Bronchial epithelial cell (primary cell): Measurements from ENCODE around the gene CLOCK. TPM values are rescaled to one million over a fixed set of nuclear protein-coding genes. Genes with fewer than 3 reads are reported as not detected.

Source experiments
- DNase-seq: peaks from one replicate; pipeline ENCODE4 v3.0.0-alpha.2; 2010; ENCODE audit warnings: low read depth
- FAIRE-seq: peaks from 2 replicates; lab custom pipeline; 2011; peaks lifted over from hg19 to GRCh38; lab: Jason Lieb, UNC
- H3K27me3 ChIP-seq: 2 replicates; pipeline ENCODE4 v1.5.1; 2011; ENCODE audit warnings: low read length; ENCODE audit not compliant: control insufficient read depth, insufficient read depth
- H3K36me3 ChIP-seq: 2 replicates; pipeline ENCODE4 v1.5.1; 2011; ENCODE audit warnings: low read length; ENCODE audit not compliant: control insufficient read depth, insufficient read depth
- H3K4me3 ChIP-seq: 2 replicates; pipeline ENCODE4 v1.5.1; 2011; ENCODE audit warnings: mild to moderate bottlenecking, low read depth, low read length, control low read depth
- total RNA-seq: library from RNA; depleted of rRNA; stranded (reverse); fragments of >200 nt; gene quantifications from 2 replicates; pipeline ENCODE4 v1.2.1, GENCODE V29; 2014
- TF ChIP-seq, protein P1 (sequence below): IDR thresholded peaks from 2 replicates; pipeline ENCODE4 v1.5.1; 2011; ENCODE audit warnings: mild to moderate bottlenecking, moderate library complexity, low read length, control low read depth, inconsistent platforms; ENCODE audit not compliant: insufficient read depth, severe bottlenecking

Gene CLOCK
- total RNA-seq, 1 donor from 2014 or later, result 20.8 TPM

DNA sequence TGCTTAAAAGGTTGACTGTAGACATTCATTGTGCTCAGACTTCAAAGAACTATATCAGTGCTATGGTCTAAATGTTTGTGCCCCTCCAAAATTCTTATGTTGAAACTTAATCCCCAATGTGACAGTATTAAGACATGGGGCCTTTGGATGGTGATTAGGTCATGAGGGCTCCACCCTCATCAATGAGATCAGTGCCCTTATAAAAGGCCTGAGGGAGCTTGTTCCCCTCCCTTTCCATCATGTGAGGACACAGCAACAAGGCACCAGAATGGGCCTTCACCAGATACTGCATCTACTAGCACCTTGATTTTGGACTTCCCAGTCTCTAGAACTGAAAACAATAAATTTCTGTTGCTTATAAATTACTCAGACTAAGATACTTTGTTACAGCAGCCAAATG is 28.3 kb downstream of the CLOCK start:
- H3K36me3 ChIP-seq, result no peaks in the 10 kb centered on the region
- TF ChIP-seq, protein P1, sequence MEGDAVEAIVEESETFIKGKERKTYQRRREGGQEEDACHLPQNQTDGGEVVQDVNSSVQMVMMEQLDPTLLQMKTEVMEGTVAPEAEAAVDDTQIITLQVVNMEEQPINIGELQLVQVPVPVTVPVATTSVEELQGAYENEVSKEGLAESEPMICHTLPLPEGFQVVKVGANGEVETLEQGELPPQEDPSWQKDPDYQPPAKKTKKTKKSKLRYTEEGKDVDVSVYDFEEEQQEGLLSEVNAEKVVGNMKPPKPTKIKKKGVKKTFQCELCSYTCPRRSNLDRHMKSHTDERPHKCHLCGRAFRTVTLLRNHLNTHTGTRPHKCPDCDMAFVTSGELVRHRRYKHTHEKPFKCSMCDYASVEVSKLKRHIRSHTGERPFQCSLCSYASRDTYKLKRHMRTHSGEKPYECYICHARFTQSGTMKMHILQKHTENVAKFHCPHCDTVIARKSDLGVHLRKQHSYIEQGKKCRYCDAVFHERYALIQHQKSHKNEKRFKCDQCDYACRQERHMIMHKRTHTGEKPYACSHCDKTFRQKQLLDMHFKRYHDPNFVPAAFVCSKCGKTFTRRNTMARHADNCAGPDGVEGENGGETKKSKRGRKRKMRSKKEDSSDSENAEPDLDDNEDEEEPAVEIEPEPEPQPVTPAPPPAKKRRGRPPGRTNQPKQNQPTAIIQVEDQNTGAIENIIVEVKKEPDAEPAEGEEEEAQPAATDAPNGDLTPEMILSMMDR, result no peak
- no peak overlapping the region for H3K4me3 ChIP-seq
- DNase-seq, result no peak
- no peak for FAIRE-seq
- no peaks in the 10 kb centered on the region for H3K27me3 ChIP-seq

DNA sequence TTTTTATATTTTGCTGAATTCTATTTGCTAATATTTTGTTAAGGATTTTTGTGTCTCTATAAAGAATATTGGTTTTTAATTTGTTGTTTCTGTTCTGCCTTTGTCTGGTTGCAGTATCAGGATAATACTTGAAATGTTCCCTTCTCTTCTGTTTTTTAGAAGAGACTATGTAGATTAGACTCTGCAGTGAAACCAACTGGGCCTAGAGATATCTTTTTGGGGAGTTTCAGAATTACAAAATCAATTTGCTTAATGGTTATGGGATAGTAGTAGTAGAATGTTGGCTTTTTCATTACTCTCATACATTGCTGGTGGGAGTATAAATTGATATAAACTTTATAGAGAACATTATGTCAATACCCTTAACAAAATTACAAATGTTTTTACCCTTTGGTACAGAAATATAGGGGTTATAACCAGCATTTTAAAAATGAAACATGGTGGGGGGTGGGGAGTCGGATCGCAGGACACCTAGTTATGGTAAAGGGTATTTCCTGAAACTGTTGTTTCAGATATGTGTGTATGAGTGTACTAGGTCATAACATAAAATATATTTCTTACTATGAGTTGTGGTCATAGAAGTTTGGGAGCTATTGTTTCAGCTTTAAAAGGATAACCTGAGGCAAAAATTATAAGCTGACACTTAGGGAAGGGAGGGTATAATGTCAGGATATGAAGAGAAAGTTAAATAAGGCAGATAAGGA is 29.0 kb downstream of the CLOCK start:
- no peak for DNase-seq
- FAIRE-seq, result no peak
- TF ChIP-seq, protein P1, result no peak
- H3K27me3 ChIP-seq, result no peaks in the 10 kb centered on the region
- H3K36me3 ChIP-seq, result no peaks in the 10 kb centered on the region
- no peak overlapping the region for H3K4me3 ChIP-seq

DNA sequence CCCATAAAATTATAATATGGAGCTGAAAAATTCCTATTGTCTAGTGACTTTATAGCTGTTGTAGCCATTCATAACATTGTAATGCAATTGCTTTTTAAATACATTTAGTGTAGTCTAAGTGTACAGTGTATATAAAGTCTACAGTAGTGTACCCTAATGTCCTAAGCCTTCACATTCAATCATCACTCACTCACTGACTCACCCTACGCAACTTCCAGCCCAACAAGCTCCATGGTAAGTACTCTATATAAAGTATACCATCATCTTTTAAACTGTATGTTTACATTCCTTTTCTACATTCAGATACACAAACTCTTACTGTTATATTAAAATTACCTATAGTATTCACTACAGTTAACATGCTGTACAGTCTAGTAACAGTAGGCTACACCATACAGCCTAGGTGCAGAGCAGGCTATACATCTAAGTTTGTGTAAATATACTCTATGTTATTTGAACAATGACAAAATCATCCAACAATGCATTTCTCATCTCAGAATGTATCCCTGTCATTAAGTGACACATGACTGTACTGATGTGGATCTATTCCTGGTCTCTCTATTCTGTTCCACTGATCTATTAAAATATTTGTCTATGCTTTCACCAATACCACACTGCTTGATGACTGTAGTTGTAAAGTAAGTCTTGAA is 33.7 kb downstream of the CLOCK start:
- peak; percentile 70 for DNase-seq
- FAIRE-seq, result no peak
- Histone ChIP-seq H3K27me3 (no peaks in the 10 kb centered on the region), H3K36me3 (no peaks in the 10 kb centered on the region), H3K4me3 (no peak overlapping the region)
- TF ChIP-seq, protein P1, result no peak

DNA sequence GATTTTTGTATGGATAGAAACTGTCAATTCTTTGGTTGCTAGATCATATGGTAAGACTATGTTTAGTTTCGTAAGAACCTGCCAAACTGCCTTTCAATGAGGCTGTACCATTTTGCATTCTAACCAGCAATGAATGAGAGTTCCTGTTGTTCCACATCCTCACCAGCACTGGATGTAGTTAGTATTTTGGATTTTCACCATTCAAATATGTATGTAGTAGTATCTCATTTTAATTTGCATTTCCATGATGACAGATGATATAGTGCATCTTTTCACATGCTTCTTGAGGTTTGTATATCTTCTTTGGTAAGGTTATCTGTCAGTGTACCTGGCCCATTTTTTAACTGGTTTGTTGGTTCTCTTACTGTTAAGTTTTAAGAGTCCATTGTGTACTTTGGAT is 34.6 kb downstream of the CLOCK start:
- no peak overlapping the region for H3K4me3 ChIP-seq
- FAIRE-seq (no peak), DNase-seq (no peak)
- H3K27me3 ChIP-seq, result no peaks in the 10 kb centered on the region
- TF ChIP-seq, protein P1, result no peak
- no peaks in the 10 kb centered on the region for H3K36me3 ChIP-seq

DNA sequence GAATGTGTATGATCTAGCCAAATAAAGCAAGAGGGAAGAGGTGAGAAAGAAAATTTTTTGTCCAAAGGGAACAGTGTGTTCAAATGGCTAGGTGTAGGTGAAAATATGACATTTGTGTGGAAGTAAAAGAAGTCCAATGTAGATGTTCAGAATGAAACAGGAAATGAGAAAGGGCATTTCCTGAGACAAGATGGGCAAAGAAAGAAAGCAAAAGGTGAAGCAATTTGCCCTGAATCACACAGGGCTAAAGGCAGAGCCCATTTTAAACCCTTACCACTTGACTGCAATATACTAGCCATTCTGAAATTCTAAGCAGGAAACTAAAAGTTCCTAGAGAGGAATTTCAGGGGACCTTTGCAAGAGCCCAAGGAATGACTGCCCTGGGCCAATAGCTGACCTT is 36.0 kb downstream of the CLOCK start:
- TF ChIP-seq, protein P1, result no peak

More for the DNA sequence above, 36.0 kb downstream of the CLOCK start:
- Histone ChIP-seq H3K27me3 (no peaks in the 10 kb centered on the region), H3K36me3 (peaks cover 1% of the 10 kb centered on the region), H3K4me3 (no peak overlapping the region)
- DNase-seq (peak; percentile 6), FAIRE-seq (no peak)
